Left hindlimb (tissue), 1 donor: Measurements from ENCODE around the gene SEMA3F.
A peak's percentile ranks its signal among the peaks of the same experiment; 100 is the strongest.

Experiments
- DNase-seq: peaks from one replicate; pipeline ENCODE4 v3.0.0-alpha.2; 2018

Gene SEMA3F

DNA sequence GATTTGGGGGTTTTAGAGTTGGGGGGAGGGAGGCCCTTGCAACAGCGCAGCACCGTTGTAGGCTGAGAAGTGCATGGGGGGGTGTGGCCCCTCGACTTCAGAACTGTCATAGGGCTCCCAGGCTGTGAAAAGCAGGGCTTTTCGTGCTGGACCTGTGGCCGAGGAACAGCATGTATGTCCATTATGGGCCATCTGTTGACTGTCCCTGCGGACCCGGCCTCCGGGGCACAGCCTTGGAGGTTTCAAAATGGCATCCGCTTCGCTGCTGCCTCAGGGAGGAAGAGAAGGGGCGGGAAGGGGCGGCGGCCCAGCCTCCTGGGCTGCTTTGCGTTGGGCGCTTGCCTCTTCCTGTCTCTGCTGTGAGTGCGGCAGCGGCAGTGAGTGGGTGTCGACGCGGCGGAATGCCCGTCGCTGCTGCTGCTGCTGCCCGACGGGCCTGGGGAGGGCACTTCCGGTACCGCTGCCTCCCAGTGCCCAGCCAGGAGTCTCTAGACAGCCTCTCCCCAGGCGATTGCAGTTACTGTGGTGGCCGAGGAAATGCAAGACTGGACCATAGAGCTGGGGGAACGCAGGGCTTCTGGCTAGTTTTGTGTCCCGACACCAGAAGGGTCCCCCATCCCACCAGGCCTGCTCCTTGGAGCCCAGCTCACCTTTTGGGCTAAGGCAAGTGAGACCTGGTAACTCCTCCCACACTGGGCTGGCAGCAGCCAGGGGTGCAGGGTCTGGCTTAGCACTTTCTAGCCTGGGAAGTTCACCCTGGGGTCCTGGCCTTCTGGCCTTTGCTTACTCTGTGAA, 82.8 kb downstream of the SEMA3F start:
- DNase-seq: peak; percentile 89

DNA sequence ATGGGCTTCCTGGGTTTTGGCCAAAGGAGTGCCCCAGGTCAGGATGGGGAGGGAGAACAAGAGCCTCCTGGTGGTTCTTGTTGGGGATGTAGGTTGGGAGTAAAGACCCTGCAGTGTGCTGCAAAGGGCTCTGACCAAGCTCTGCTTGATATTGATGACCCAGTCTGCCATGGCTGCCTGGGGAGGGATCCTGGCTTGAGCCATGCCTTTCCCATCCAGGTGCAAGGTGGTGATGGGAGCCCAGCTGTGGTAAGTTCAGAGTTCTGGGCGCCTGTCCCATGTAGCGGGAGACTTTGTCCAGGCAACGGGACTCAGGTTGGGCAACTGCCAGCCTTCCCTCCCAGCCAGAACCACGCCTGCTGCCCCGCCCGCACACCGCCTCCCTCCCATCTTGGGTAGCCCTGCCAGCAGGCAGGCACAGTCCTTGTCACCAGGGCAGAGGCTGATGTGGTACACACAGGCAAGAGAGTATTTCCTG, 83.5 kb downstream of the SEMA3F start:
- DNase-seq: no peak
